Superior temporal gyrus (tissue), 1 donor: ENCODE data around the gene DUSP6.

Experiments
- DNase-seq: peaks from one replicate; pipeline ENCODE4 v3.0.0-alpha.2; 2016; ENCODE audit errors: extremely low spot score

DUSP6 gene

GRCh38 chr12:89328151-89329030, 23.9 kb downstream of the DUSP6 start:
- peak; percentile 65 for DNase-seq

GRCh38 chr12:89327486-89328094, 24.7 kb downstream of the DUSP6 start:
- DNase-seq: peak; percentile 48

- DNase-seq: no peak
Observed at GRCh38 chr12:89326239-89327040, 25.9 kb downstream of the DUSP6 start.

GRCh38 chr12:89325495-89325894, 26.8 kb downstream of the DUSP6 start:
- no peak for DNase-seq

GRCh38 chr12:89324437-89324836, 27.9 kb downstream of the DUSP6 start:
- no peak for DNase-seq

GRCh38 chr12:89323568-89324218, 28.6 kb downstream of the DUSP6 start:
- no peak for DNase-seq

- DNase-seq: no peak
Observed at GRCh38 chr12:89320735-89321134, 31.6 kb downstream of the DUSP6 start.

- no peak for DNase-seq
Observed at GRCh38 chr12:89319606-89320005, 32.7 kb downstream of the DUSP6 start.

- no peak for DNase-seq
Observed at GRCh38 chr12:89319122-89319521, 33.2 kb downstream of the DUSP6 start.

GRCh38 chr12:89316705-89317139, 35.6 kb downstream of the DUSP6 start:
- no peak for DNase-seq

- DNase-seq: no peak
Observed at GRCh38 chr12:89314060-89314761, 38.1 kb downstream of the DUSP6 start.

- DNase-seq: no peak
Observed at GRCh38 chr12:89311703-89312293, 40.5 kb downstream of the DUSP6 start.

GRCh38 chr12:89309815-89310214, 42.5 kb downstream of the DUSP6 start:
- peak; percentile 72 for DNase-seq

GRCh38 chr12:89309440-89309802, 42.9 kb downstream of the DUSP6 start:
- no peak for DNase-seq

- no peak for DNase-seq
Observed at GRCh38 chr12:89307474-89308253, 44.6 kb downstream of the DUSP6 start.

- DNase-seq: no peak
Observed at GRCh38 chr12:89306827-89307473, 45.4 kb downstream of the DUSP6 start.

- no peak for DNase-seq
Observed at GRCh38 chr12:89305373-89305772, 46.9 kb downstream of the DUSP6 start.

GRCh38 chr12:89299931-89300330, 52.4 kb downstream of the DUSP6 start:
- no peak for DNase-seq

- no peak for DNase-seq
Observed at GRCh38 chr12:89299417-89299816, 52.9 kb downstream of the DUSP6 start.
